Measurements from ENCODE around the gene SHC3. TPM values are rescaled to one million over a fixed set of nuclear protein-coding genes. Genes with fewer than 3 reads are reported as not detected.

Gene SHC3
- total RNA-seq, 1 donor = 11.7 TPM

GRCh38 chr9:89178830-89179539 is 367 bp upstream of the SHC3 start:
- TF ChIP-seq CTCF (IDR thresholded peaks at IDR 0.05; ENCODE audit: insufficient read depth, low read depth, low read length) = no peak
- DNase-seq (ENCODE audit: low read depth) = no peak
- H3K4me3 ChIP-seq (ENCODE audit: low read depth, low read length) = peak overlapping the region; percentile 52

- peak; percentile 24 for DNase-seq (ENCODE audit: low read depth)
- peak overlapping the region; percentile 52 for H3K4me3 ChIP-seq (ENCODE audit: low read depth, low read length)
- TF ChIP-seq CTCF (IDR thresholded peaks at IDR 0.05; ENCODE audit: insufficient read depth, low read depth, low read length) = no peak
Observed at GRCh38 chr9:89177012-89177943, 1.3 kb downstream of the SHC3 start.

- TF ChIP-seq CTCF (IDR thresholded peaks at IDR 0.05; ENCODE audit: insufficient read depth, low read depth, low read length) = no peak
- no peak for DNase-seq (ENCODE audit: low read depth)
- H3K4me3 ChIP-seq (ENCODE audit: low read depth, low read length) = no peak overlapping the region
Observed at GRCh38 chr9:89175828-89176261, 2.8 kb downstream of the SHC3 start.

- H3K4me3 ChIP-seq (ENCODE audit: low read depth, low read length) = no peak overlapping the region
- no peak for DNase-seq (ENCODE audit: low read depth)
- TF ChIP-seq CTCF (IDR thresholded peaks at IDR 0.05; ENCODE audit: insufficient read depth, low read depth, low read length) = no peak
Observed at GRCh38 chr9:89174291-89174690, 4.3 kb downstream of the SHC3 start.

GRCh38 chr9:89173072-89173471 is 5.5 kb downstream of the SHC3 start:
- H3K4me3 ChIP-seq (ENCODE audit: low read depth, low read length) = no peak overlapping the region
- no peak for DNase-seq (ENCODE audit: low read depth)
- TF ChIP-seq CTCF (IDR thresholded peaks at IDR 0.05; ENCODE audit: insufficient read depth, low read depth, low read length) = no peak

GRCh38 chr9:89172398-89172797 is 6.2 kb downstream of the SHC3 start:
- no peak overlapping the region for H3K4me3 ChIP-seq (ENCODE audit: low read depth, low read length)
- TF ChIP-seq CTCF (IDR thresholded peaks at IDR 0.05; ENCODE audit: insufficient read depth, low read depth, low read length) = no peak
- no peak for DNase-seq (ENCODE audit: low read depth)
